ENCODE measurements around the gene ATF7.

GRCh38 chr12:53660041-53660440 lies 33.9 kb upstream of the ATF7 start:
- TF ChIP-seq POLR2AphosphoS2 (conservative IDR thresholded peaks at IDR 0.05; ENCODE audit: low read length) (no peak), CTCF (IDR thresholded peaks at IDR 0.05) (no peak)
